ENCODE results near the gene HEPN1.

HEPN1 gene

DNA sequence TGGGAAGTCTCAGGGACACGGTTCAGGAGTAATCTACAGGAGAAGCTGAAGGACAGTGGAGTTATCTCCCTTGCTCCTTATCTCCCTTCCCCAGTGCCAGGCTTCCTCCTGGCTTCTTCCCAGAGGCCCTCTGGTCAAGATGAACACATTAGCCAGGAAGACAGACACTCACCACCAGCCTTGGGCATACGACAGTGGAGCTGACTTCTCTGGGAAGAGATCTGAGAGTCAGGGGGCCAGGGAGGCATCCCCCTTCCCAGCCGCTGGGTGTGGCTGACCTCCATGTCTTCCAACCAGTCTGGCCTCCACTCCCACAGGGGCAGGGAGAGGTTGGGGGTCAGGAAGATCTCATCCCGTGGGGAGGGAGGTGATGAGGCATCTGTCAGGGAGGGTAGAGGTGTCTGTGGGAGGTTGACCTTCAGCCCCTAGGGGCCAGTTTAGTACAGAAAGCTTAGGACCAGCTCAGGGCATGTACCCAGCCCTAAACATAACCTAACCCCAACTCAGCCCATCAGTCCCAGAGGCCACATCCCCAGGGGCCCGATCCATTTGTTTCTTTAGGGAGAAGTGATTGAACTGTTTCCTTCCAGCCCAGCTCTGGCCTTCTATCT, 34.1 kb upstream of the HEPN1 start:
- no peak for DNase-seq (ENCODE audit: low spot score)

DNA sequence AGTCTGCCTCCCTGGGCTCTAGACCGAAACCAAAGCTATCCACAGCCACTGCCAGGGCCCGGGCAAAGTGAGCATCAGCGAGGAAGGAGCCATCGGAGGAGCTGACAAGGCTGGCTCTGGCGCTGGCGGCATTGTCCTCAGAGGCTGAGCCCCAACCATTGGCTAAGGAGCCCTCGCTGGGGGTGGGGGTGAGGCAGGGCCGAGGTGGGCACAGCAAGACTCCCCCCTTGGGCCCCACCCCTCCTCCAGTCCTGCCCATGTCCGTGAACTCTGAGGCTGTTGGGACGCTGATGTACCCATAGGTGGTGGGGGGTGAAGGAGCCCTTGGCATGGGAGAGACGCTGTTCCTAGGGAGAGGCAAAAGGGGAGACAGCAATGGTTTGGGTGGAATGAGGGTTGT, 32.6 kb upstream of the HEPN1 start:
- no peak for DNase-seq (ENCODE audit: low spot score)

DNA sequence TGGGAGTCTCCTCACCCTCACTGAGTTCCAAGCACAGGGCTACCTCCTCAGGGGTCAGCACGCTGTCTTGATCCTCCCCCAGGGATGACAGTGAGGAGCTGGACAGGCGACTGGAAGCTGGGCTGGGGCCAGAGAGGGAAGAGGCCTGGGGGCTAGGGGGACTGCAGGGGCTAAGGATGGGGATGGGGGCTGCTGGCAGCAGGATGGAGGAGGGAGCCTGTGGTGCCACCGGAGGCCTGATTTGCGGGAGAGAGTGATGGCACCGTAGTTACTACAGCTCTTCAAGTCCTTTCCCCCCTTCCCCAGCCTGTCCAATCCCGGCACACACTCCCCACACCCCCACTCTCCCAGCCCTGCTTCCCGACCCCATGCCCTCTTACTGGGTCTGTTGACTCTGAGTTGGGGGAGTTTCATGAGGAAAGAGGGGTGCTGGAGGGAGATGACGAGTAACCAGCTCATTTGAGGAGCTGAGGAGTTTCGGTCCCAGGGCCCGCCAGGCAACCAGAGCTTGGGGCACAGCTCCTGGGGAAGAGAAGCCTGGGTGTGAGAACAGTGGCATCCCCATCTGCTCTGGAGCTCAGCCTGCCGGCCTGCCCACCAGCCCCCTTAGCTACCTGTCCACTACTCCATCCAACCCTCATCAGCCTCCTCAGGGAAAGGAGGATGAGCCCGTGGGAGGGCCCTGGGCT, 31.9 kb upstream of the HEPN1 start:
- no peak for DNase-seq (ENCODE audit: low spot score)

DNA sequence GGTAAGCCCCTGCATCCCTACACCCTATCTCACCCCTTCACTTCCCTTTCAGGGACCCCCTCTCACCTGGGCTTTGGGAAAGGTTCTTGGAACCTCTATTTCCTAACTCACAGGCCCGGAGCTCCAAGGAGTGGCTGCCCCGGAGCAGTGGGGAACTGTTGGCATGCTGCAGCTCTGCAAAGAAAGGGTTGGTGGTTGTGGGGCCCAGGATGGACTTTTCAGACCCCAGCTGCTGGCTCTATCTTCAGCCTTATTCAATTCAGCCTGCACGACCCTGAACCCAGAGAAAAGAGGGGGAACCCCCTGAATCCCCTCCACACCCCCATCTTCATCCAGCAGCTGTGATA, 31.4 kb upstream of the HEPN1 start:
- DNase-seq (ENCODE audit: low spot score), result no peak

DNA sequence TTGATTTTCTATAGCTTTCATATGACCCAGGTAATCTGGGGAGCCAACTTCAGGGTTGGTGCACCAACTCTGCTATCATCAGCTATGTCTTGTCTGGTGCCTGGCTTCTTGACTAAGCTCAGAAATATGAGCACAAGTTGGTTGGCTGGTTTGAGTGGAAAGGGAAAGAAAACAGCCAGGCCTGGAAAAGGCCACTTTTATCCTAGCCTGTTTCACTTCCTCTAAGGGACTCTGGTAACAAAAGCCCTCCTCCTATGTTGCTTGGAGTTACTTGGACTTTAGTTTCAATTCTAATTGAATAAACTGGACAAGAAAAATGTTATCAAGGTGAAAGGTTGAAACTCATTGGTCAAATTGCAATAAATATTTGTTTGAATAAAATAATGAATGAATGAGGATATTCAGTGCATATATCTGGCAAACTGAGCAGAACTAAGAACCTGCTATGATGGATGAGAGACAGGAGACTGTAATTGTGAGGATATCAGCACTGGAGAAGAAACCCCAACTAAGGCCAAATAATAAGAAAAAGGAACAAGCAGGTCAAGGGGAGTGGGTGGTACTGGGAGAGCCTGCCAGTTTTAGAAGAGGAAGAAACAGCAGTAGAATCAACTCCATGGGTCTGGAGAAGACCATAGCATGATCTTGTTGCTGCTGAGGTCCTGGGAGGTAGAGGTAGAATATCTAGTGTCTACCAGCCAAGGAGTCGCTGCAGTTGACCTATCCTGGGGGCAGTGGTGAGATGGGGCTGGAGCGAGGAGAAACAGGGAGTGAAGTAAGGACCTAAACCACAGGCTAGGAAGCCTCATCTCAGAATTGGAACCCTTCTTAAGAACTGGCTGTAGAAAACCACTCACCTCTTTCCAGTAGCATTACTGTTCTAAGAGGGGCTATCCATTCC, 29.6 kb upstream of the HEPN1 start:
- no peak for DNase-seq (ENCODE audit: low spot score)

DNA sequence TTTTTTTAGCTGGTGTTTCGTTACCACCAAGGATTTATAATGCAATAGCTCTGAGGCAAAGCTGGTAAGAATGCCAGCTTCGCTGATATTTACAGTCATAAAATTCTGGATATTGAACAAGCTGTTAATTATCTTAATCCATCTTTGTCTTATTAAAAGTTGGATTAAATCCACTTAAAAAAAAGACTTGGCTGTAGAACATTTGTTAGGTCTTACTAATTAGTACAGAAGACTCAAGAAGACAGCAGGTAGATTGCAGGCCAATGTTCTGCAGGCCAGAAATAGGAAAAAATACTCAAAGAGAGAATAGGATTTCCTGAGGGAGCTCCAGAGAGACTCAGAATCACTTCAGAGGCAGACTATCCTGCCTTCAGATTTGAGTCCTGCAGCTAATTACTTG, 28.9 kb upstream of the HEPN1 start:
- DNase-seq (ENCODE audit: low spot score), result no peak

DNA sequence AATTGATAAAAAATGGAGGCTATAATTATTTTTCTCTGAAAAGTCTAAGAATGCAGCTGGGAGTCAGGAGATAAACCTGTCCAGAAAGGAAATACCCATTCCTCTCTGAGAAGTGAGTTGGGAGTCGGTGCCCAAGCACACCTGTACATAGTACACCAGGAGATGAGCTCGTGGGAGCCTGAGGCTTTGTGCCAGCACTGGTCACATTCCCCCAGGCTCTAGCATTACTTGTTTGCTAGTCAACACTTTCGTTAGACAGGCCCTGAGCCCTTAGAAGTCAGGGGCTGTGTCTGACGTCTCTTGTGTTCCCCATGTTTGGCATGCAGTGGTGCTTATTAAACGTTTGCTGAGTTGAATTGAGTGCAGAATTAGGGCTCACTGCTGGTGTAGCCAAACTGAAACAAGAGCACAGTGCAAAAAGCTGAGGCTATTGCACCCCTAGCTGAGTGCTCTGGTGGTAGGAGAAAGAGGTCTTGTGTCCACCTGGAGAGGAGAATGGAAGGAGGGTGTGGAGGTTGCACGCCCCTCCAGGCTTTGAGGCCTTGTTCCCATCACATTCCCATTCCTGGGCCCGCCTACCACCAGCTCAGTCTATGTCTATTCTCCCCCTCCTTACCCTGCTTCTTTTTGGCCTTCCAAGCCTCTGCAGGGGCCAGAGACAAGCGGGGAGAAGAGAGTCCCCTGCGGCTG, 28.2 kb upstream of the HEPN1 start:
- DNase-seq (ENCODE audit: low spot score), result no peak

DNA sequence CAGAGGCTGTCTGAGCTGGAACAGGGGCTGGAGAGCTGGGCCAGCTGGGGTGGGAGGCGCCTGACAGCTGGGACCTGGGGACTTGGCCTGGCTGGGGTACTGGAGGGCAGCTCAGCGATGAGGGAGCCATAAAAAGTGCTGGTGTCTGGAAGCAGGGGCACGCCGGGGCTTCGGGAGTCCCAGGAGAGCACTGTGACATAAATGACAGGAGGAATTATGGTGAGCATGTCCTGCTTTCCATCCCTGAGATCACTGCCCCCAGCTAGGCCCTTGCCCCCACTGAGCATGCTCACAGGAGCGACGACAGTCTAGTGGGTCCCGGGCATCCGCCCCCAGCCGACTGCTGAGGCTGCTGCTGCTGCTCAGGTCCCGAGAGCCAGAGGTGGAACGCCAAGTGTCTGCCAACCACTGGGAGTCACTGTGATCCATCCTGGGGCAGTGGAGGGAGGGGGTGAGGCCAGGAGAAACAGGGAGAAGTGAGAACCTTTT, 27.6 kb upstream of the HEPN1 start:
- no peak for DNase-seq (ENCODE audit: low spot score)

DNA sequence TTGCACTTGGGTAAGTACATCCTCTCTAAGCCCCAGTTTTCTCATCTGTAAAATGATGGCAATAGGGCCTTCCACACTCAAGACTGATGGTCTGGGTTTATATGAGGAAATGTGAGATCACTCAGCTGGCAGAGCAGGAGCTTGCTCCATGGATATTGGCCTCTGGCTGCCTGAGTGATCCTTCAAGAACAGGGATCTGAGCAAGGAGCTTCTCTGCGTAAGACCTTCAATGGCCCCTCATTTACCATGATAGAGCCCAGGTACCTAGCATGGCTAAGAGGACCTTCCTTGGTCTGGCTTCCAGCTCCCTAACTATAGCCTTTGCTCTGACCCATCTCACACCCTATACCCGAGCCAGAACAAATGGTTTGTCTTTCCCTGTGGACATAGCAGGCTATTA, 26.9 kb upstream of the HEPN1 start:
- DNase-seq (ENCODE audit: low spot score), result no peak

DNA sequence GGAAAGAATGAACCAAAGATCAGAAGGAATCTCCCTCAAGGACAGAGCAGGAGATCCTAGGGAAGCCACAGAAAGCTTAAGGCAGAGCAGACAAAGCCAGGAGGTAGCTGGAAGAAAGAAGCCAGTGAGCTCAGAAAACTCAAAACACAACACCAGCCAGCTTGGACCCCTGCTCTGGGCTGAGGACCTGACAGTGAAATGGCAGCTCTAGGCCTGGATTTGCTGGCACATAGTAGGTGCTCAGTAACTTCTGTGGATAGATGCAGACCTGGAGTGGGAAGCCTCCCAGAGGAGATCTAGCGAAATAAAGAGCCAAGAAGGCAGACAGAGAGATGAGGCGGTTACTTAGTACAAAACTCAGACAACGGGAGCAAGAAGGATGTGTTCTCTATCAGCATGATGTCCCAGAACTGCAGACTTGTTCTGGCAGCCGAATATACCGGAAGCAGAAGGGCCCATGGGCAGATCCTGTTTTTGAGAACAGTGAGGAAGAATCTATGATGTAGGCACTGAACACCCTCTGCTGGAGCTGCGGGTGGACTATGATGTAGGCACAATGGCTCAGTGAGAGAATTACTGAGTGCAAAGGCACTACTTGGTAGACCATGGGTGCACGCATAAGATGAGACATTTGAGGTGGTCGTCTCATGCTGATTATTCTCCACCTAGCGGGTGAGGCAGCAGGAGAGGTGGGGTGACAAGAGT, 26.1 kb upstream of the HEPN1 start:
- DNase-seq (ENCODE audit: low spot score), result no peak

DNA sequence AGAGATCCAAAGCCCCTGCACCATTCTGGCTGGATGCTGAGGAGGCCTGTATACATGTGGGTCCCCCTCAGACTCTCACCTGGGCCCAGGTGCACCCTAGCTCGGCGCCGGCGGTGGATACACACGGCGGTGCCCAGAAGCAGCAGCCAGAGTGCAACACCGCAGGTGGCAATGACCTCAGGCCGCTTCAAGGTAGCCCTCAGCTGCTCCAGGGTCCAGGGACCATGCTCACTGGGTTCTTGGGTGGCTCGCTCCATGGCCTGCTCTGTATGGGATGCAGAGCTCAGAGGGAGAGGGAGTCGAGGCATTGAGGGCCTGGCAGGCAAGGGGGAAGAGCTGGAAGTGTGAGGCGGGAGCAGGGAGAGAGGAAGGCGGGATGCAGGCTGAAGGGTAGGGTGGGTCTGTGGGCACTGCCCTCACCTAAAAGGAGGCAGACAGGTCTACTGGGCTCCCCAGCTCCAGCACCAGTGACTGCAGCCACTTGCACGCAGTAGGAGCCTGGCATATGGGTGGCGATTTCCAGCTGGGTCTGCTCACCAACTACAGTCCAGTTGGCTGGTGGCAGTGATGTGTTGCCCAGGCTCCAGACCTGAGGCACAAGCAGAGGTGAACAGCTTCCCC, 25.2 kb upstream of the HEPN1 start:
- DNase-seq (ENCODE audit: low spot score), result no peak

DNA sequence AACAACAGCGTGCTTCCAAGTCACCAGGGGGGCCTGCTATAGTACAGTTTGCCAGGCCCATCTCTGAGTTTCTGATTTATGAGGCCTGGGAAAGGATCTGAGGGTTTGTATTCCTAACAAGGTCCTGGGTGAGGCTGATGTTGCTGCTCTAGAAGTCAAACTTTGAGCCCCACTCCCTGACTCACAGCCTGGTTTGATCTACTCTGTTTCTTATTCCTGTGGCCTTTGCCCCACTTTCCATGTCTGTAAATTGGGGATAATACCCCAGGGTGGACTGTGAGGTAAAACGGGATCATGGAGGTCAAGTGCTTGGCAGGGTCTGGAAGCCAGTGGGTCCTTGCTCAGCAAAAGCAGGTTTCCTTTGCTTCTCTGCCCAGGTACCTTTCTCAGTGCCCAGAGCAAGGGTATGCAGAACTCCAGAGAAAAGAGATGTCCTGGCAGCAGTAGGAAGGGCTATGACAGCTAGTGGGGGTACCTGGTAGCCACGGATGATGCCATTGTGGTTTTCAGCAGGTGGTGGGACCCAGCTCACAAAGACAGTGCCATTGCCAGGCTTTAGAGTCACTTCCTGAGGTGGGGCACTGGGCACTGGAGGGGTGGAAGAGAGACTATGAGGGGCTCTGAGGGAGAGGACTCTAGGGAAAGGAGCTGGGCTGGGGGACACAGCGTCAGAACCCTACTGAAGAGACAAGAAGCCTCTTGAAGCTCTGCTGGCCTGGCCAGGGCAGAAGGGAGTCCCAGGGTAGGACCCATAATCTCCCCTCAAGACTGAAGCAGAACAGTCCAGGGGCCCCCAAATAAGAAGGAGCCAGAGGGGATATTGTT, 24.2 kb upstream of the HEPN1 start:
- no peak for DNase-seq (ENCODE audit: low spot score)

DNA sequence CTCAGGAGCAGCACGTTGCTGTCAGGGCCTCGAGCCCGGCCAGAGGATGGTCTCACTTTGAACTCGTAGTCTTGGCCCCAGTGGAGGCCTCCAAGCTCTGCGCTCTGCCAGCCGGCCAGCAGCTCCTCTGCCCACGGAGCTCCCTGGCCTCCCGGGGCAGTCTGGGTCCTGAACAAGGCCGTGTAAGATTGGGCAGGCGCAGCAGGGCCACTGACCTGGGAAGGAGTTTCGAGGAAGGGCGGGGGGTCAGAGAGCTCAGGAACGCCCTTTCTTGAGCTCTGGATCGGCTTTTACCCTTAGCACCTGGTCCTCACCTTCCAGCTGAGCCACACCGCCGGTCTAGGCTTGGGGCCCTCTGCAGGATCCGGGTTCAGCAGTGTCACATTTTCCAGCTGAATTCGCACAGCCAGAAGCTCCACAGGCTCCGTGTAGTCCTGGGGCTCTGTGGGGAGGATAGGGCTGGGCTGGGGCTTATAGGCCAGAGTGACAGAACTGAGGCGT, 23.5 kb upstream of the HEPN1 start:
- DNase-seq (ENCODE audit: low spot score), result no peak

DNA sequence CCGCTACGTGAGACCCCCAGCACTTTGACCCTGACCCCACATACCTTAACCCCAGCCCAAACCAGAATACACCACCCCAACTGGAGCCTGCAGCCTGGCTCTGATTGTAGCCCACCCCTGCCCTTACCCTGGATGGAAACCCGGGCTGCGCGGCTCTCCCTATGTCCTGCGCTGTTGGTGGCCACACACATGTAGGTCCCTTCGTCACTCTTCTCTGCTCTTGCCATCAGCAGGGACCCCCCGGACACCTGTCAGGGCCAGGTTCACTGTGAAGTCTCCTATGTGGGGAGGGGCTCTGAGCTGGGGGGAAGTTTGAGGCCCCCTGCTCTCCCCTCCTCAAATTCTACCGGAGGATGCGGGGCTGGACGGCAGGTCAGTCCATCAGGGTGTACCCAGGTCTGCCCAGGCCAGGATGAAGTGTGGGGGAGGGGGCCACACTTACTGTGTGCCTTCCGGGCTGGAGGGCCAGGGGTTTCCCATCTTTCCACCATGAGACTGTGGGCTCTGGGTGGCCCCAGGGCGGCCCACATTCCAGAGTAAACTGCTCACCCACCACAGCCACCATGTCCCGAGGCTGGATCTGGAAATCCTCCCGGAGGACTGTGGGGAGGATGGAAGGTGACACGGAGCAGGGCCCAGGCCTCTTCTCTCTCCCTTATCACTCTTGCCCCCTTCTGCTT, 22.8 kb upstream of the HEPN1 start:
- DNase-seq (ENCODE audit: low spot score), result no peak

DNA sequence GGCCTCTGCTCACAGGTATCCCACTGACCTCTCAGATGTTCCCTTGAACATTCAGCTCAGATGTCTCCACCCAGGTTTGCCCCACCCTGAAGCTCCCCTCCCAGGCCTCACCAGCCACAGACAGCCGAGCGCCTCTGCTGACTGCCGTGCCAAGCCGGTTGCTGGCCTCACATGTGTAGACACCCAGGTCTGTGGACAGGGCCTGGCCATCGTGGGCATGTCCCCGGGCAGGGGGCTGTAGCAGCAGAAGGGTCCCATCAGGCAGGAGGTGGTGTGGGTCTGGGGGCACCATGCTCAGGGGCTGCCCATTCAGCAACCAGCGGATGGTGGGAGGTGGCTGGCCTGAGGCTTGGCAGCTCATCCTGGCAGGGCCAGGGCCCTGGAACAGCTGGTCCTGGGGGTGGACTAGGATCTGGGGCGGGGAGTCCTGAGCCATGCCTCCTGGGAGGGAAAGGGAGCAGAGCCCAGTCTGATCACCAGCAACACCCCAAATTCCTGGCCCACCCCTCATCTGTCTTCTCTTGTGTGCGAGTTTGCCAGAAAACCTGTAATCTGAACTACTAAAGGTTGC, 22.1 kb upstream of the HEPN1 start:
- no peak for DNase-seq (ENCODE audit: low spot score)

DNA sequence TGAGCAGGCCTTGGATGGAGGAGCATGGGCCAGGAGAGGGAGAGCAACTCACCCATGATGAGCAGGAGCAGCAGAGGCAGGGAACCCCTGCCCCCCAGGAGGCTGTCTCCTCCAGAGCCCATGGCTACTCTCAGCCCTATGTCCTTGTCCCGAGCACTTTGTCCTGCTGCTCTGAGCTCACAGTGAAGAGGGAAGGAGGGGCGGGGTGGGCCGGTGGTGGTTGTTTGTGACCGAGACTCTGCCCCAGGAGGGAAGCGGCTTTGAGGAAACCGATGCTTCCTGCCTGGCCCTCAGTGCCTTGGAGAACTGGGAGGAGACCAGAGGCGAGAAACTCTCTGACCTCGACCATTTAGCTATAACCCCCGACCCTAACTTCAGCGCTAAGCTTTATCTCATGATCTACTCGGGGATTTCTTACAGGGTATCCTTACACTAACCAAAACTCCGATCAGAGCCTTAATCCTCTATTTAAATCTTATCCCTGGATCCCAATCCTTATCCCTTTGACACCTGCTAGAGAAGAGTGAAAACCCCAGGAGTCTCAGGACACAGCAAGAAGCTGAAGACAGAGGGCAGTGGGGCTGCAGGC, 21.3 kb upstream of the HEPN1 start, which contains the start of gene ROBO4:
Gene ROBO4 (minus strand): TSS at position 192 of the 589 bp plus-strand sequence. CDS start 70 bp downstream, at position 122.
- no peak for DNase-seq (ENCODE audit: low spot score)

DNA sequence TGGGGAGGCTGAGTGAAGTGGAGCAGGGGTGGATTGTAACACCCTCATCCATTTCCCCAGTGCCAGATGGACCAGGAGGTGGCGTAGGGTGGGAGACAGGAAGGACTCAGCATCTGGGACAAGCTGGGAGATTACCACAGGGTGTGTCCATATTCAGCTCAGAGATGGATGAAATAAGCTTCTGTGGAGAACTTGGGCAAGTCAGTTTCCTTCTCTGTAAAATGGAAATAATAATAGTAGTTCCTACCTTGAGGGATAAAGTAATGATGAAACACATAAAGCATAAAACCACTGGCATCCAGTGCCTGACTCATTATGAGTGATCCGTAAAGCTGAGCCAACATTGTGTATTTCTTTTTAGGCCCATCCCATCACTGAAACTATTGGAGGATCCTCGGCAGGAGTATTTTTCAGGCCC, 20.8 kb upstream of the HEPN1 start:
- no peak for DNase-seq (ENCODE audit: low spot score)

DNA sequence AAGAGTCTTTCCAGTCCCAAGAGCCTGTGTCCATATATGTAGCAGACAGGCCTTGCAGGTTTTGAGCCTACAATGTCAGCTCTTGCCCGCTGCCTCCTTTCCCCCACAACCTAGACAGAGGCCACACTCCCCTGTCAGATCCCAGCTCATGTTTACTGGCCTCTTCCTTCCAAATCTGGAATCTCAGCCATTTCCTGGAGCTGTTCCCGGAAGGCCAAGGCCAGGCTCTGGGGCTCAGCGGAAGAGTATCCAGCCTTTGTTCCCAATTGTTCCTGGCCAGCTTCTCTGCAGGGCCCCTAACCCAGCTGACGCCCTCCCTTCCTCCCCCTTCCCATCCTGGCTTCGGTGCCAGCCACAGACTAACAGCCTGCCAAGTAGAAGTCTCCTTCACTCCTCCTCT, 20.3 kb upstream of the HEPN1 start:
- DNase-seq (ENCODE audit: low spot score), result no peak

All from COLO829 (cell line).